ENCODE measurements around the gene SMC3. TPM values are rescaled to one million over a fixed set of nuclear protein-coding genes. Genes with fewer than 3 reads are reported as not detected.
A peak's percentile ranks its signal among the peaks of the same experiment; 100 is the strongest.

SMC3 gene
- polyA plus RNA-seq, 2 of the 4 experiments (the other 2 are of a cell fraction): 59.5 to 60.5 TPM

DNA sequence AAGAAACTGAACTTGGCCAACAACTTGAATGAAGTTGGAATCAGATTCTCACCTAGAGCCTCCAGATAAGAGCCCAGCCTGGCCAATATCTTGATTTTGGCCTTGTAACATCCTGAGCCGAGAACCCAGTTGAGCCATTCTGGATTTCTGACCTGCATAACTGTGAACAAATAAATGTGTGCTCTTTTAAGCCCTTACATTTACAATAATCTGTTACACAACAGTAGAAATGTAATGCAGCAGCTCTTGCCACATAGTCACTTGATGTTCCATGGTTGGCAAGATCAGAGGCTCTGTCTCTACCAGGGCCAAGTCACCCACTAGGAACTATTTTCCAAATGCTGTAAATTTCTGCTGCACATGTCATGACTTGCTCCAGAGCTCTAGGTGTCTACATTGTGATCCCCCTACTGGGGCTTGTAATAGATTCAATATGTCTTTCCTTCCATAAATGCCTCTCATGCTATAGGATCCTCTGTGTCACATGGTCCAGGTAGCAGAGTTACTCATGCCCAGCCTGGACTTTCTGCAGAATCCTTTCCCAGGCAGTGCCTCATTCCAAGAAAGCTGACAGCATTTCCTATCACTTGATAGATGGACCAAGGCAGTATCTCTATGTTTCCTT, 65.2 kb downstream of the SMC3 start:
- Histone ChIP-seq H3K27ac (peak overlapping the region; percentile 7 to 18; a peak in 1 of 6 replicates), H3K4me3 (no peak overlapping the region), H3K4me1 (peaks cover 33% of the 10 kb centered on the region), H3K9me3 (no peaks in the 10 kb centered on the region), H3K4me2 (no peak overlapping the region)
- 88% methylated on average over 1 of the region's 1 CpG for WGBS (ENCODE audit: missing lambda C conversion rate)
- ChIA-PET CTCF (interaction anchor here (0.9 to 2.4 kb wide), 3 partner anchors 11 to 24 kb away, joined by 3 to 9 read pairs (median 5); partner anchors contain the start of gene RBM20), POLR2A (no interaction called here)
- no peak for DNase-seq (ENCODE audit: low read depth in 1 of 2, low spot score in 1 of 2)
- TF ChIP-seq MAFK (IDR thresholded peaks at IDR 0.05; ENCODE audit: partially characterized antibody) (no peak), TP53 (CRISPR knock-in tag; IDR thresholded peaks at IDR 0.05) (no peak)
- TF ChIP-seq, protein P1, sequence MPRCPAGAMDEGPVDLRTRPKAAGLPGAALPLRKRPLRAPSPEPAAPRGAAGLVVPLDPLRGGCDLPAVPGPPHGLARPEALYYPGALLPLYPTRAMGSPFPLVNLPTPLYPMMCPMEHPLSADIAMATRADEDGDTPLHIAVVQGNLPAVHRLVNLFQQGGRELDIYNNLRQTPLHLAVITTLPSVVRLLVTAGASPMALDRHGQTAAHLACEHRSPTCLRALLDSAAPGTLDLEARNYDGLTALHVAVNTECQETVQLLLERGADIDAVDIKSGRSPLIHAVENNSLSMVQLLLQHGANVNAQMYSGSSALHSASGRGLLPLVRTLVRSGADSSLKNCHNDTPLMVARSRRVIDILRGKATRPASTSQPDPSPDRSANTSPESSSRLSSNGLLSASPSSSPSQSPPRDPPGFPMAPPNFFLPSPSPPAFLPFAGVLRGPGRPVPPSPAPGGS (IDR thresholded peaks at IDR 0.05): no peak
- TF ChIP-seq, protein P2, sequence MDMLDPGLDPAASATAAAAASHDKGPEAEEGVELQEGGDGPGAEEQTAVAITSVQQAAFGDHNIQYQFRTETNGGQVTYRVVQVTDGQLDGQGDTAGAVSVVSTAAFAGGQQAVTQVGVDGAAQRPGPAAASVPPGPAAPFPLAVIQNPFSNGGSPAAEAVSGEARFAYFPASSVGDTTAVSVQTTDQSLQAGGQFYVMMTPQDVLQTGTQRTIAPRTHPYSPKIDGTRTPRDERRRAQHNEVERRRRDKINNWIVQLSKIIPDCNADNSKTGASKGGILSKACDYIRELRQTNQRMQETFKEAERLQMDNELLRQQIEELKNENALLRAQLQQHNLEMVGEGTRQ (IDR thresholded peaks at IDR 0.05): no peak
- TF ChIP-seq, protein P3, sequence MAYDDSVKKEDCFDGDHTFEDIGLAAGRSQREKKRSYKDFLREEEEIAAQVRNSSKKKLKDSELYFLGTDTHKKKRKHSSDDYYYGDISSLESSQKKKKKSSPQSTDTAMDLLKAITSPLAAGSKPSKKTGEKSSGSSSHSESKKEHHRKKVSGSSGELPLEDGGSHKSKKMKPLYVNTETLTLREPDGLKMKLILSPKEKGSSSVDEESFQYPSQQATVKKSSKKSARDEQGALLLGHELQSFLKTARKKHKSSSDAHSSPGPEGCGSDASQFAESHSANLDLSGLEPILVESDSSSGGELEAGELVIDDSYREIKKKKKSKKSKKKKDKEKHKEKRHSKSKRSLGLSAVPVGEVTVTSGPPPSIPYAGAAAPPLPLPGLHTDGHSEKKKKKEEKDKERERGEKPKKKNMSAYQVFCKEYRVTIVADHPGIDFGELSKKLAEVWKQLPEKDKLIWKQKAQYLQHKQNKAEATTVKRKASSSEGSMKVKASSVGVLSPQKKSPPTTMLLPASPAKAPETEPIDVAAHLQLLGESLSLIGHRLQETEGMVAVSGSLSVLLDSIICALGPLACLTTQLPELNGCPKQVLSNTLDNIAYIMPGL (CRISPR knock-in tag; IDR thresholded peaks at IDR 0.05; ENCODE audit: borderline replicate concordance): no peak
- TF ChIP-seq, protein P4, sequence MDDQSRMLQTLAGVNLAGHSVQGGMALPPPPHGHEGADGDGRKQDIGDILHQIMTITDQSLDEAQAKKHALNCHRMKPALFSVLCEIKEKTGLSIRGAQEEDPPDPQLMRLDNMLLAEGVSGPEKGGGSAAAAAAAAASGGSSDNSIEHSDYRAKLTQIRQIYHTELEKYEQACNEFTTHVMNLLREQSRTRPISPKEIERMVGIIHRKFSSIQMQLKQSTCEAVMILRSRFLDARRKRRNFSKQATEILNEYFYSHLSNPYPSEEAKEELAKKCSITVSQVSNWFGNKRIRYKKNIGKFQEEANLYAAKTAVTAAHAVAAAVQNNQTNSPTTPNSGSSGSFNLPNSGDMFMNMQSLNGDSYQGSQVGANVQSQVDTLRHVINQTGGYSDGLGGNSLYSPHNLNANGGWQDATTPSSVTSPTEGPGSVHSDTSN (IDR thresholded peaks at IDR 0.05): no peak
- no peak for ATAC-seq
- no peak for FAIRE-seq

DNA sequence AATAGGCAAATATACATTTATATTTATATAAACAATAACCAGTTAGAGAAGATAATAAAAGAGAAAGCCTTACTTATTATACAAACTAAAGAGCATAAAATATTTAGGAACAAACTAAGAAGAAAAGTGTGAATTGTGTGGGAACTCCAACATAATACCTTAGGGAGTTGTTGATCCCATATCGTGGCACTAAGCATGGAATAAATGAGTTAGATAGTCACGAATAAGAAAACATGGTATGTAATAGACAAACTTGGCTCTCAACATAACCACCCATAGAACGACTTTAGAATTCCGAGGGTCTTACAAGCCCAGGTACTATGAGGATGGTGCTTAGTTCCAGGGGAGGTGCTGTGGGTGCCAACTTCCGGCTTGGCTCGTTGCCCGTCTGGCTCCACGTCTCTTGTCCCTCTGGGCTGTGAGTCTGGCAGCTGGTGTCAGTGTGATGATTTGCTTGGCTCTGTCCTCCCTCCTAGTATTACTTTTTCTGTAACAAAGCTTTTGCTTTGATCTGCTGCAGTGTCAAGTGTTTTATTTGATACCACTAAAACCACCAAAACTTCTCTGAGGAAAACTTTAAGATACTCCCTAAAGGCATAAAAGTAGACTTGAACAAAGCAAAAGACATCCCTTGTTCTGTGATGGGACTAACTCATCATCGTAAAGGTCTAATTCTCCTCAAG, 67.2 kb downstream of the SMC3 start:
- 65% methylated on average over 9 of the region's 9 CpGs for WGBS (ENCODE audit: missing lambda C conversion rate)
- FAIRE-seq: peak; percentile 67
- POLR2A ChIA-PET: no interaction called here

More for the DNA sequence above, 67.2 kb downstream of the SMC3 start:
- ATAC-seq: no peak
- H3K4me3 ChIP-seq: no peak overlapping the region
- DNase-seq (ENCODE audit: low read depth in 1 of 2, low spot score in 1 of 2): no peak
- H3K27ac ChIP-seq: peak overlapping the region; percentile 9 to 19; a peak in 2 of 6 replicates
- H3K4me1 ChIP-seq: peaks cover 46% of the 10 kb centered on the region
- H3K4me2 ChIP-seq: no peak overlapping the region
- CTCF ChIA-PET: interaction anchor here (1.4 kb wide), 1 partner anchor 40 kb away, joined by 4 read pairs; no protein-coding TSS in a partner anchor
- TF ChIP-seq ZC3H11A (IDR thresholded peaks at IDR 0.05) (no peak), ZSCAN20 (CRISPR knock-in tag; IDR thresholded peaks at IDR 0.05) (no peak), MYC (IDR thresholded peaks at IDR 0.05; ENCODE audit: borderline replicate concordance, low read length) (no peak), ZNF302 (CRISPR knock-in tag; IDR thresholded peaks at IDR 0.05) (no peak), EHMT2 (IDR thresholded peaks at IDR 0.05; ENCODE audit: low read depth) (no peak), CBX2 (IDR thresholded peaks at IDR 0.05; ENCODE audit: borderline replicate concordance, low read depth) (no peak), NPAS2 (CRISPR knock-in tag; IDR thresholded peaks at IDR 0.05; ENCODE audit: borderline replicate concordance) (no peak)
- TF ChIP-seq, protein P5, sequence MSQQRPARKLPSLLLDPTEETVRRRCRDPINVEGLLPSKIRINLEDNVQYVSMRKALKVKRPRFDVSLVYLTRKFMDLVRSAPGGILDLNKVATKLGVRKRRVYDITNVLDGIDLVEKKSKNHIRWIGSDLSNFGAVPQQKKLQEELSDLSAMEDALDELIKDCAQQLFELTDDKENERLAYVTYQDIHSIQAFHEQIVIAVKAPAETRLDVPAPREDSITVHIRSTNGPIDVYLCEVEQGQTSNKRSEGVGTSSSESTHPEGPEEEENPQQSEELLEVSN (IDR thresholded peaks at IDR 0.05; ENCODE audit: borderline replicate concordance, low read depth): no peak
- TF ChIP-seq, protein P6, sequence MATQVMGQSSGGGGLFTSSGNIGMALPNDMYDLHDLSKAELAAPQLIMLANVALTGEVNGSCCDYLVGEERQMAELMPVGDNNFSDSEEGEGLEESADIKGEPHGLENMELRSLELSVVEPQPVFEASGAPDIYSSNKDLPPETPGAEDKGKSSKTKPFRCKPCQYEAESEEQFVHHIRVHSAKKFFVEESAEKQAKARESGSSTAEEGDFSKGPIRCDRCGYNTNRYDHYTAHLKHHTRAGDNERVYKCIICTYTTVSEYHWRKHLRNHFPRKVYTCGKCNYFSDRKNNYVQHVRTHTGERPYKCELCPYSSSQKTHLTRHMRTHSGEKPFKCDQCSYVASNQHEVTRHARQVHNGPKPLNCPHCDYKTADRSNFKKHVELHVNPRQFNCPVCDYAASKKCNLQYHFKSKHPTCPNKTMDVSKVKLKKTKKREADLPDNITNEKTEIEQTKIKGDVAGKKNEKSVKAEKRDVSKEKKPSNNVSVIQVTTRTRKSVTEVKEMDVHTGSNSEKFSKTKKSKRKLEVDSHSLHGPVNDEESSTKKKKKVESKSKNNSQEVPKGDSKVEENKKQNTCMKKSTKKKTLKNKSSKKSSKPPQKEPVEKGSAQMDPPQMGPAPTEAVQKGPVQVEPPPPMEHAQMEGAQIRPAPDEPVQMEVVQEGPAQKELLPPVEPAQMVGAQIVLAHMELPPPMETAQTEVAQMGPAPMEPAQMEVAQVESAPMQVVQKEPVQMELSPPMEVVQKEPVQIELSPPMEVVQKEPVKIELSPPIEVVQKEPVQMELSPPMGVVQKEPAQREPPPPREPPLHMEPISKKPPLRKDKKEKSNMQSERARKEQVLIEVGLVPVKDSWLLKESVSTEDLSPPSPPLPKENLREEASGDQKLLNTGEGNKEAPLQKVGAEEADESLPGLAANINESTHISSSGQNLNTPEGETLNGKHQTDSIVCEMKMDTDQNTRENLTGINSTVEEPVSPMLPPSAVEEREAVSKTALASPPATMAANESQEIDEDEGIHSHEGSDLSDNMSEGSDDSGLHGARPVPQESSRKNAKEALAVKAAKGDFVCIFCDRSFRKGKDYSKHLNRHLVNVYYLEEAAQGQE (IDR thresholded peaks at IDR 0.05): no peak
- H3K9me3 ChIP-seq: no peaks in the 10 kb centered on the region
